ENCODE data around the gene UQCRQ.

Gene UQCRQ

DNA sequence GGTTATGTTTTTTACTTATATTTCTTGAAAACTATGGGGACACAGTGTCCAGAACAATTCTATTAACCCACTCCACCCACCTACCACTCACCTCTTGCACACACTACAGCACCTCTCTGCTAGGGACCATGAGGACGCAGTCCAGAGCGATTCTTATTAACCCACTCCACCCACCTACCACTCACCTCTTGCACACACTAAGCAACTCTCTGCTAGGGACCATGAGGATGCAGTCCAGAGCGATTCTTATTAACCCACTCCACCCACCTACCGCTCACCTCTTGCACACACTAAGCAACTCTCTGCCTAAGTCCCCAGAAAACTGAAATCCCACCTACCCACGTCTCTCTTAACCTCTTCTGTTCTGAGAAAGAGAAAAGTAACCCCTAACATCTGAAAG, 33.8 kb upstream of the UQCRQ start:
- ATAC-seq, result no peak
- no peak for TF ChIP-seq TCF4 (CRISPR knock-in tag; IDR thresholded peaks at IDR 0.05; ENCODE audit: borderline replicate concordance)

DNA sequence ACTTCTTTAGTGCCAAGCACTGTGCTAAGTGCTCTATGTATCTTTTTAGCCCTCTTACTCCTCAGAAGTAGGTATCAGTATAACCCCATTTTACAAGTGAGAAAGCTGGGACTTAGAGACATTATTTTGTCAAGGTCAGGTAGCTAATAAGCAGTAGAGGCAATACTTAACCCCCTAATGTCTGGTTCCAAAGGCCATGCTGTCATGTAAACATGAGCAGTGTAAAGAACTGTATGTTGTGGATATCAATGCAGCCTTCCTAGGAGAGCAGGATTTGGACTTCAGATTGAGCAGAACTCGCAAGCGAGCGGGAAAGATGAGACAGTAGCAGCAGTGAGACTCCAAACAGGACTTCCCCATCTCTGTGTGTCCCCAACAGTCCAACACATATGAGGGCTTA, 32.4 kb upstream of the UQCRQ start:
- ATAC-seq, result no peak

DNA sequence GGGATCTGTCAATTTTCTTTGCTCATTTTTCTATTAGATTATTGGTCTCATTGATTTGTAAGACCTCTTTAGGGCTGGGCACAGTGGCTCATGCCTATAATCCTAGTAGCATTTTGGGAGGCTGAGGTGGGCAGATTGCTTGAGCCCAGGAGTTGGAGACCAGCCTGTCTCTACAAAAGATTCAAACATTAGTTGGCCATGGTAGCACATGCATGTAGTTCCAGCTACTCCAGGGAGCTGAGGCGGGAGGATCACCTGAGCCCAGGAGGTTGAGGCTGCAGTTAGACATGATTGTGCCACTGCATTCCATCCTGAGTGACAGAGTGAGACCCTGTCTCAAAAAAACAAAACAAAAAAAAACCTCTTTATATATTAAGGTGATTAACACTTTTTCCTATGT, 29.6 kb upstream of the UQCRQ start:
- TF ChIP-seq PPARA (CRISPR knock-in tag; IDR thresholded peaks at IDR 0.05; ENCODE audit: borderline replicate concordance), result no peak
- no peak for ATAC-seq

More for the DNA sequence above, 32.4 kb upstream of the UQCRQ start:
- TF ChIP-seq ZNF8 (CRISPR knock-in tag; IDR thresholded peaks at IDR 0.05) (no peak), CSDC2 (CRISPR knock-in tag; IDR thresholded peaks at IDR 0.05) (no peak), ISL1 (CRISPR knock-in tag; IDR thresholded peaks at IDR 0.05) (no peak), ZC3H10 (CRISPR knock-in tag; IDR thresholded peaks at IDR 0.05) (no peak), RARB (CRISPR knock-in tag; IDR thresholded peaks at IDR 0.05) (no peak), ZFP30 (CRISPR knock-in tag; IDR thresholded peaks at IDR 0.05) (no peak), TSHZ2 (CRISPR knock-in tag; IDR thresholded peaks at IDR 0.05) (no peak), PPARA (CRISPR knock-in tag; IDR thresholded peaks at IDR 0.05; ENCODE audit: borderline replicate concordance) (no peak), BACH2 (CRISPR knock-in tag; IDR thresholded peaks at IDR 0.05; ENCODE audit: borderline replicate concordance) (no peak), ZFP3 (CRISPR knock-in tag; IDR thresholded peaks at IDR 0.05) (no peak), TOX (CRISPR knock-in tag; IDR thresholded peaks at IDR 0.05; ENCODE audit: borderline replicate concordance) (no peak), POU6F1 (CRISPR knock-in tag; IDR thresholded peaks at IDR 0.05; ENCODE audit: borderline replicate concordance, low read depth) (no peak), ARNTL (CRISPR knock-in tag; IDR thresholded peaks at IDR 0.05; ENCODE audit: borderline replicate concordance, low read depth) (no peak), SNAI2 (CRISPR knock-in tag; IDR thresholded peaks at IDR 0.05) (no peak)
- TF ChIP-seq, protein P1, sequence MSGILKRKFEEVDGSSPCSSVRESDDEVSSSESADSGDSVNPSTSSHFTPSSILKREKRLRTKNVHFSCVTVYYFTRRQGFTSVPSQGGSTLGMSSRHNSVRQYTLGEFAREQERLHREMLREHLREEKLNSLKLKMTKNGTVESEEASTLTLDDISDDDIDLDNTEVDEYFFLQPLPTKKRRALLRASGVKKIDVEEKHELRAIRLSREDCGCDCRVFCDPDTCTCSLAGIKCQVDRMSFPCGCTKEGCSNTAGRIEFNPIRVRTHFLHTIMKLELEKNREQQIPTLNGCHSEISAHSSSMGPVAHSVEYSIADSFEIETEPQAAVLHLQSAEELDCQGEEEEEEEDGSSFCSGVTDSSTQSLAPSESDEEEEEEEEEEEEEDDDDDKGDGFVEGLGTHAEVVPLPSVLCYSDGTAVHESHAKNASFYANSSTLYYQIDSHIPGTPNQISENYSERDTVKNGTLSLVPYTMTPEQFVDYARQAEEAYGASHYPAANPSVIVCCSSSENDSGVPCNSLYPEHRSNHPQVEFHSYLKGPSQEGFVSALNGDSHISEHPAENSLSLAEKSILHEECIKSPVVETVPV (CRISPR knock-in tag; IDR thresholded peaks at IDR 0.05), result no peak

- no peak for ATAC-seq
- no peak for TF ChIP-seq RARB (CRISPR knock-in tag; IDR thresholded peaks at IDR 0.05)
- TF ChIP-seq ZFP30 (CRISPR knock-in tag; IDR thresholded peaks at IDR 0.05), result no peak
- TF ChIP-seq TSHZ2 (CRISPR knock-in tag; IDR thresholded peaks at IDR 0.05), result no peak
- TF ChIP-seq TCF4 (CRISPR knock-in tag; IDR thresholded peaks at IDR 0.05; ENCODE audit: borderline replicate concordance), result no peak
- TF ChIP-seq POU6F1 (CRISPR knock-in tag; IDR thresholded peaks at IDR 0.05; ENCODE audit: borderline replicate concordance, low read depth), result no peak
- no peak for TF ChIP-seq ISL1 (CRISPR knock-in tag; IDR thresholded peaks at IDR 0.05)
- no peak for TF ChIP-seq ZNF70 (CRISPR knock-in tag; IDR thresholded peaks at IDR 0.05)
- no peak for TF ChIP-seq ZFP3 (CRISPR knock-in tag; IDR thresholded peaks at IDR 0.05)
- TF ChIP-seq PATZ1 (CRISPR knock-in tag; IDR thresholded peaks at IDR 0.05; ENCODE audit: borderline replicate concordance), result no peak
- no peak for TF ChIP-seq ZNF8 (CRISPR knock-in tag; IDR thresholded peaks at IDR 0.05)
- TF ChIP-seq PPARA (CRISPR knock-in tag; IDR thresholded peaks at IDR 0.05; ENCODE audit: borderline replicate concordance), result no peak
- TF ChIP-seq OSR1 (CRISPR knock-in tag; IDR thresholded peaks at IDR 0.05), result no peak
- no peak for TF ChIP-seq ARNTL (CRISPR knock-in tag; IDR thresholded peaks at IDR 0.05; ENCODE audit: borderline replicate concordance, low read depth)
- TF ChIP-seq, protein P1 (CRISPR knock-in tag; IDR thresholded peaks at IDR 0.05), result no peak
- no peak for TF ChIP-seq GLIS3 (CRISPR knock-in tag; IDR thresholded peaks at IDR 0.05)
- no peak for TF ChIP-seq BACH2 (CRISPR knock-in tag; IDR thresholded peaks at IDR 0.05; ENCODE audit: borderline replicate concordance)
- no peak for TF ChIP-seq ESRRG (CRISPR knock-in tag; IDR thresholded peaks at IDR 0.05)
- TF ChIP-seq CSDC2 (CRISPR knock-in tag; IDR thresholded peaks at IDR 0.05), result no peak
Measured at GRCh38 chr5:132837868-132838267, 28.6 kb upstream of the UQCRQ start.

Measured in SK-N-SH treated with all-trans-retinoic acid at 6 μM for 48 hours (cell line).